GM19397 (cell line): ENCODE results near the gene PLCB1.

ENCODE experiments used
- ATAC-seq: cut with Tn5 transposase; IDR thresholded peaks from one replicate; pipeline ENCODE4 v1.9.1; 2021; ENCODE audit warnings: mild to moderate bottlenecking, moderate library complexity; ENCODE audit not compliant: unreplicated experiment

The PLCB1 gene

GRCh38 chr20:8671370-8671961 is 539.4 kb downstream of the PLCB1 start:
- ATAC-seq, result no peak

GRCh38 chr20:8673116-8673515 is 541.0 kb downstream of the PLCB1 start:
- no peak for ATAC-seq

GRCh38 chr20:8675896-8676295 is 543.8 kb downstream of the PLCB1 start:
- no peak for ATAC-seq

GRCh38 chr20:8678098-8678776 is 546.2 kb downstream of the PLCB1 start:
- no peak for ATAC-seq

- no peak for ATAC-seq
Measured at GRCh38 chr20:8689337-8689736, 557.3 kb downstream of the PLCB1 start.

- ATAC-seq, result no peak
Measured at GRCh38 chr20:8690074-8690473, 558.0 kb downstream of the PLCB1 start.

GRCh38 chr20:8693709-8694108 is 561.6 kb downstream of the PLCB1 start:
- ATAC-seq, result no peak

- no peak for ATAC-seq
Measured at GRCh38 chr20:8700756-8701155, 568.7 kb downstream of the PLCB1 start.

GRCh38 chr20:8706961-8707700 is 575.1 kb downstream of the PLCB1 start:
- no peak for ATAC-seq

- no peak for ATAC-seq
Measured at GRCh38 chr20:8709627-8710026, 577.6 kb downstream of the PLCB1 start.

GRCh38 chr20:8711501-8711900 is 579.4 kb downstream of the PLCB1 start:
- ATAC-seq, result no peak

- ATAC-seq, result no peak
Measured at GRCh38 chr20:8714206-8714605, 582.1 kb downstream of the PLCB1 start.

- no peak for ATAC-seq
Measured at GRCh38 chr20:8718279-8718678, 586.2 kb downstream of the PLCB1 start.

- no peak for ATAC-seq
Measured at GRCh38 chr20:8720089-8720488, 588.0 kb downstream of the PLCB1 start.

GRCh38 chr20:8721098-8721497 is 589.0 kb downstream of the PLCB1 start:
- no peak for ATAC-seq

GRCh38 chr20:8722277-8722928 is 590.3 kb downstream of the PLCB1 start:
- ATAC-seq, result no peak

GRCh38 chr20:8723296-8723695 is 591.2 kb downstream of the PLCB1 start:
- no peak for ATAC-seq

GRCh38 chr20:8724884-8725283 is 592.8 kb downstream of the PLCB1 start:
- no peak for ATAC-seq

- ATAC-seq, result no peak
Measured at GRCh38 chr20:8726460-8726859, 594.4 kb downstream of the PLCB1 start.

- no peak for ATAC-seq
Measured at GRCh38 chr20:8735014-8735413, 602.9 kb downstream of the PLCB1 start.

GRCh38 chr20:8735674-8736073 is 603.6 kb downstream of the PLCB1 start:
- no peak for ATAC-seq

GRCh38 chr20:8740265-8740664 is 608.2 kb downstream of the PLCB1 start:
- ATAC-seq, result no peak
